ENCODE results near the gene ALAD. TPM values are rescaled to one million over a fixed set of nuclear protein-coding genes. Genes with fewer than 3 reads are reported as not detected.

Gene ALAD
- total and polyA plus RNA-seq, 2 of the 13 experiments (the other 11 are each of a cell fraction or from before 2014, with no cell fraction given), result 21.8 to 30.1 TPM

DNA sequence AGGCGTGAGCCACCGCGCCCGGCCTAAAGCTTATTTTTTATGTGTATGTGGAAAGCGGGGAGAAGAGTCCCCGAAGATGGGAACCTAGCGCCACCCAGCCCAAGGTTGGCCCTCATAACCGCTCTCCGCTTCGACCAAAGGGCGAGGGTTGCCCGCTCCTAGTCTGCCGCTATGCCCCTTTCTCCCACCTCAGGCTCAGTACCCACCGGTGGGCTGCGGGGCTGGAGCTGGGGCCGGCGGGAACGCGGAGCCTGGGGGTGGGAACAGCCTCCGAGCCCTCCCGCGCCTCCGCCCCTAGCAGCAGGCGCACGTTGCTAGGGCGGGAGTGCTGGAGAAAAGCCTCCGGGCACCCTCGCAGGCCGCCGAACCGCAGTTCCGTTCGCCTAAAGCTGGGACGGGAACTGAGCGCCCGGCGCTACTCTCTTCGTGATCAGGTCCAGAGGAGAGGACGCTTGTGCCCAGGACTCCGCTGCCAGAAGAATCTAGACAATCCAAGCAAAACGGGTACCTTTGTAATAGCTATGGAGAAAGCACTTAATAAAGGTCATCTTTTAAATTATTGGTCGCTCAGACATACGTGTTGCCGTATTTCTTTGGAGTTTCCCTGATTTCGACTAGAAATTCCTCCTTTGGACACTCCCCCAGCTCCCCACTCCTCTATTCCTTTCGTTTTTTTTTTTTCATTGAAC, 60.9 kb downstream of the ALAD start, which contains the start of gene WDR31 (continued):
- TF ChIP-seq, protein P1, sequence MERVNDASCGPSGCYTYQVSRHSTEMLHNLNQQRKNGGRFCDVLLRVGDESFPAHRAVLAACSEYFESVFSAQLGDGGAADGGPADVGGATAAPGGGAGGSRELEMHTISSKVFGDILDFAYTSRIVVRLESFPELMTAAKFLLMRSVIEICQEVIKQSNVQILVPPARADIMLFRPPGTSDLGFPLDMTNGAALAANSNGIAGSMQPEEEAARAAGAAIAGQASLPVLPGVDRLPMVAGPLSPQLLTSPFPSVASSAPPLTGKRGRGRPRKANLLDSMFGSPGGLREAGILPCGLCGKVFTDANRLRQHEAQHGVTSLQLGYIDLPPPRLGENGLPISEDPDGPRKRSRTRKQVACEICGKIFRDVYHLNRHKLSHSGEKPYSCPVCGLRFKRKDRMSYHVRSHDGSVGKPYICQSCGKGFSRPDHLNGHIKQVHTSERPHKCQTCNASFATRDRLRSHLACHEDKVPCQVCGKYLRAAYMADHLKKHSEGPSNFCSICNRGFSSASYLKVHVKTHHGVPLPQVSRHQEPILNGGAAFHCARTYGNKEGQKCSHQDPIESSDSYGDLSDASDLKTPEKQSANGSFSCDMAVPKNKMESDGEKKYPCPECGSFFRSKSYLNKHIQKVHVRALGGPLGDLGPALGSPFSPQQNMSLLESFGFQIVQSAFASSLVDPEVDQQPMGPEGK (CRISPR knock-in tag; IDR thresholded peaks at IDR 0.05), result peak; percentile 91
- TF ChIP-seq ZNF550 (CRISPR knock-in tag; IDR thresholded peaks at IDR 0.05; ENCODE audit: borderline replicate concordance) (no peak), AKAP8 (CRISPR knock-in tag; IDR thresholded peaks at IDR 0.05) (no peak; the same call in 1 of the 2 replicates), YY1 (IDR thresholded peaks at IDR 0.05; ENCODE audit: insufficient read depth, insufficient replicate concordance, low read depth, low read length) (peak; percentile 77), SSRP1 (CRISPR knock-in tag; IDR thresholded peaks at IDR 0.05) (peak; percentile 27; the same call in 1 of the 2 replicates), HNRNPL (IDR thresholded peaks at IDR 0.05; ENCODE audit: low read depth, low read length) (peak; percentile 68; the same call in 1 of the 2 replicates), MIER2 (CRISPR knock-in tag; IDR thresholded peaks at IDR 0.05) (peak; percentile 77; the same call in 1 of the 2 replicates), DR1 (CRISPR knock-in tag; IDR thresholded peaks at IDR 0.05) (no peak), ZBTB7A (CRISPR knock-in tag; IDR thresholded peaks at IDR 0.05) (peak; percentile 94), ELF3 (CRISPR knock-in tag; IDR thresholded peaks at IDR 0.05) (peak; percentile 75), ZNF337 (CRISPR knock-in tag; IDR thresholded peaks at IDR 0.05; ENCODE audit: borderline replicate concordance, low read depth) (0 out of 2 replicates have a peak, but pooled peaks have one; percentile 59), CAMTA2 (CRISPR knock-in tag; IDR thresholded peaks at IDR 0.05; ENCODE audit: borderline replicate concordance) (no peak), ZNF451 (CRISPR knock-in tag; IDR thresholded peaks at IDR 0.05) (peak; percentile 87; the same call in 1 of the 2 replicates), SALL1 (CRISPR knock-in tag; IDR thresholded peaks at IDR 0.05) (peak; percentile 93), PRPF4 (IDR thresholded peaks at IDR 0.05; ENCODE audit: low read depth, low read length, poor library complexity, severe bottlenecking) (no peak), ATF1 (CRISPR knock-in tag; IDR thresholded peaks at IDR 0.05) (peak; percentile 55; the same call in 1 of the 2 replicates), ZNF792 (CRISPR knock-in tag; IDR thresholded peaks at IDR 0.05) (peak; percentile 91), MEIS2 (CRISPR knock-in tag; IDR thresholded peaks at IDR 0.05) (no peak; the same call in 1 of the 2 replicates), ZNF83 (CRISPR knock-in tag; IDR thresholded peaks at IDR 0.05; ENCODE audit: borderline replicate concordance) (no peak), XRCC5 (optimal IDR thresholded peaks at IDR 0.05; ENCODE audit: low read length) (peak; percentile 99)
- TF ChIP-seq, protein P2, sequence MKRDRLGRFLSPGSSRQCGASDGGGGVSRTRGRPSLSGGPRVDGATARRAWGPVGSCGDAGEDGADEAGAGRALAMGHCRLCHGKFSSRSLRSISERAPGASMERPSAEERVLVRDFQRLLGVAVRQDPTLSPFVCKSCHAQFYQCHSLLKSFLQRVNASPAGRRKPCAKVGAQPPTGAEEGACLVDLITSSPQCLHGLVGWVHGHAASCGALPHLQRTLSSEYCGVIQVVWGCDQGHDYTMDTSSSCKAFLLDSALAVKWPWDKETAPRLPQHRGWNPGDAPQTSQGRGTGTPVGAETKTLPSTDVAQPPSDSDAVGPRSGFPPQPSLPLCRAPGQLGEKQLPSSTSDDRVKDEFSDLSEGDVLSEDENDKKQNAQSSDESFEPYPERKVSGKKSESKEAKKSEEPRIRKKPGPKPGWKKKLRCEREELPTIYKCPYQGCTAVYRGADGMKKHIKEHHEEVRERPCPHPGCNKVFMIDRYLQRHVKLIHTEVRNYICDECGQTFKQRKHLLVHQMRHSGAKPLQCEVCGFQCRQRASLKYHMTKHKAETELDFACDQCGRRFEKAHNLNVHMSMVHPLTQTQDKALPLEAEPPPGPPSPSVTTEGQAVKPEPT (CRISPR knock-in tag; IDR thresholded peaks at IDR 0.05; ENCODE audit: low read depth), result 0 out of 2 replicates have a peak, but pooled peaks have one; percentile 64
- TF ChIP-seq, protein P3, sequence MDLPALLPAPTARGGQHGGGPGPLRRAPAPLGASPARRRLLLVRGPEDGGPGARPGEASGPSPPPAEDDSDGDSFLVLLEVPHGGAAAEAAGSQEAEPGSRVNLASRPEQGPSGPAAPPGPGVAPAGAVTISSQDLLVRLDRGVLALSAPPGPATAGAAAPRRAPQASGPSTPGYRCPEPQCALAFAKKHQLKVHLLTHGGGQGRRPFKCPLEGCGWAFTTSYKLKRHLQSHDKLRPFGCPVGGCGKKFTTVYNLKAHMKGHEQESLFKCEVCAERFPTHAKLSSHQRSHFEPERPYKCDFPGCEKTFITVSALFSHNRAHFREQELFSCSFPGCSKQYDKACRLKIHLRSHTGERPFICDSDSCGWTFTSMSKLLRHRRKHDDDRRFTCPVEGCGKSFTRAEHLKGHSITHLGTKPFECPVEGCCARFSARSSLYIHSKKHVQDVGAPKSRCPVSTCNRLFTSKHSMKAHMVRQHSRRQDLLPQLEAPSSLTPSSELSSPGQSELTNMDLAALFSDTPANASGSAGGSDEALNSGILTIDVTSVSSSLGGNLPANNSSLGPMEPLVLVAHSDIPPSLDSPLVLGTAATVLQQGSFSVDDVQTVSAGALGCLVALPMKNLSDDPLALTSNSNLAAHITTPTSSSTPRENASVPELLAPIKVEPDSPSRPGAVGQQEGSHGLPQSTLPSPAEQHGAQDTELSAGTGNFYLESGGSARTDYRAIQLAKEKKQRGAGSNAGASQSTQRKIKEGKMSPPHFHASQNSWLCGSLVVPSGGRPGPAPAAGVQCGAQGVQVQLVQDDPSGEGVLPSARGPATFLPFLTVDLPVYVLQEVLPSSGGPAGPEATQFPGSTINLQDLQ (CRISPR knock-in tag; IDR thresholded peaks at IDR 0.05), result no peak
- TF ChIP-seq, protein P4, sequence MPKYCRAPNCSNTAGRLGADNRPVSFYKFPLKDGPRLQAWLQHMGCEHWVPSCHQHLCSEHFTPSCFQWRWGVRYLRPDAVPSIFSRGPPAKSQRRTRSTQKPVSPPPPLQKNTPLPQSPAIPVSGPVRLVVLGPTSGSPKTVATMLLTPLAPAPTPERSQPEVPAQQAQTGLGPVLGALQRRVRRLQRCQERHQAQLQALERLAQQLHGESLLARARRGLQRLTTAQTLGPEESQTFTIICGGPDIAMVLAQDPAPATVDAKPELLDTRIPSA (CRISPR knock-in tag; IDR thresholded peaks at IDR 0.05; ENCODE audit: borderline replicate concordance), result 0 out of 2 replicates have a peak, but pooled peaks have one; percentile 1

Data from HepG2 (cell line).